Measurements from ENCODE around the gene ANKRD55. TPM values are rescaled to one million over a fixed set of nuclear protein-coding genes. Genes with fewer than 3 reads are reported as not detected.

The ANKRD55 gene
- total RNA-seq, 1 experiment from 2014 or later: not detected

DNA sequence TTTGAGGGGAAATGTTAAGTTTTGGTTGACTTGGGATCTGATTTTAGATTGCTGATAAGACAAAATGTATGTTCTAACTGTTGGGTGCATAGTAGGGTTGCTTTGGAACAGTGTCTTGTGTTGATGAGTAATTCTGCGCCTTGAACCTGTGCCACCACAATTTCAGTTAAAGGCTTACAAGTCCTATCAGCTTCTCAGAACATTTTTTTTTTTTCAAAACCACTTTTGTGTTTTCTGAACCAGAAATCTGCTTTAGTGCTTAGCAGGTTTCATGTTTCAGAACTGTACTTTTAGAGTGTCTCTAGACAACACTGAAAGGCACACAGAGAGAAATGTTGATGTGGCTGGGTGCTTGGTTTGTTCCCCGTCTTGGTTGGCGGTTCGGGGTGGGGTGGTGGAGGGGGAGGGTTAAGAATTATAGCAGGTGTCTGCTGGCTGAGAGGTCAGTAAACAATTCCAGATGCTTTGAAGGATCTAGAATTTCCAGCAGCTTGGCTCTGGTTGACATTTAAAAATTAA lies 84.6 kb downstream of the ANKRD55 start:
- CTCF ChIA-PET: no interaction called here
- Histone ChIP-seq H2AFZ (no peak overlapping the region), H3K36me3 (ENCODE audit: low read depth) (no peaks in the 10 kb centered on the region), H3F3A (ENCODE audit: insufficient read depth, low read depth) (peaks cover 15% of the 10 kb centered on the region), H3K9me2 (ENCODE audit: insufficient read depth) (no peaks in the 10 kb centered on the region), H3K27me3 (ENCODE audit: insufficient read depth, low read depth) (no peaks in the 10 kb centered on the region), H3K27ac (no peak overlapping the region), H3K9me3 (ENCODE audit: insufficient read depth, low read depth) (no peaks in the 10 kb centered on the region), H3K79me2 (ENCODE audit: low read depth) (no peaks in the 10 kb centered on the region), H4K20me1 (ENCODE audit: insufficient read depth) (no peaks in the 10 kb centered on the region), H3K4me3 (no peak overlapping the region), H3K4me1 (replicated peaks; ENCODE audit: insufficient read depth) (peaks cover 27% of the 10 kb centered on the region), H3K4me2 (no peak overlapping the region)
- intact Hi-C loops (cut with micrococcal nuclease; ENCODE audit: unreplicated experiment): no loop called here
- TF ChIP-seq EZH2 (IDR thresholded peaks at IDR 0.05; ENCODE audit: low read depth): no peak
- TF ChIP-seq, protein P1, sequence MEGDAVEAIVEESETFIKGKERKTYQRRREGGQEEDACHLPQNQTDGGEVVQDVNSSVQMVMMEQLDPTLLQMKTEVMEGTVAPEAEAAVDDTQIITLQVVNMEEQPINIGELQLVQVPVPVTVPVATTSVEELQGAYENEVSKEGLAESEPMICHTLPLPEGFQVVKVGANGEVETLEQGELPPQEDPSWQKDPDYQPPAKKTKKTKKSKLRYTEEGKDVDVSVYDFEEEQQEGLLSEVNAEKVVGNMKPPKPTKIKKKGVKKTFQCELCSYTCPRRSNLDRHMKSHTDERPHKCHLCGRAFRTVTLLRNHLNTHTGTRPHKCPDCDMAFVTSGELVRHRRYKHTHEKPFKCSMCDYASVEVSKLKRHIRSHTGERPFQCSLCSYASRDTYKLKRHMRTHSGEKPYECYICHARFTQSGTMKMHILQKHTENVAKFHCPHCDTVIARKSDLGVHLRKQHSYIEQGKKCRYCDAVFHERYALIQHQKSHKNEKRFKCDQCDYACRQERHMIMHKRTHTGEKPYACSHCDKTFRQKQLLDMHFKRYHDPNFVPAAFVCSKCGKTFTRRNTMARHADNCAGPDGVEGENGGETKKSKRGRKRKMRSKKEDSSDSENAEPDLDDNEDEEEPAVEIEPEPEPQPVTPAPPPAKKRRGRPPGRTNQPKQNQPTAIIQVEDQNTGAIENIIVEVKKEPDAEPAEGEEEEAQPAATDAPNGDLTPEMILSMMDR (conservative IDR thresholded peaks at IDR 0.05): no peak
- DNase-seq: no peak
- no TSS peak for BruUV-seq (replicated peaks)
- POLR2A ChIA-PET (ENCODE audit: unreplicated experiment): no interaction called here

- Histone ChIP-seq H3K27me3 (ENCODE audit: insufficient read depth, low read depth) (no peaks in the 10 kb centered on the region), H3K27ac (no peak overlapping the region), H3K9me2 (ENCODE audit: insufficient read depth) (no peaks in the 10 kb centered on the region), H3K9me3 (ENCODE audit: insufficient read depth, low read depth) (no peaks in the 10 kb centered on the region), H3F3A (ENCODE audit: insufficient read depth, low read depth) (peaks cover 23% of the 10 kb centered on the region), H2AFZ (no peak overlapping the region), H4K20me1 (ENCODE audit: insufficient read depth) (no peaks in the 10 kb centered on the region), H3K79me2 (ENCODE audit: low read depth) (no peaks in the 10 kb centered on the region), H3K4me3 (no peak overlapping the region), H3K4me1 (replicated peaks; ENCODE audit: insufficient read depth) (peaks cover 35% of the 10 kb centered on the region), H3K36me3 (ENCODE audit: low read depth) (no peaks in the 10 kb centered on the region), H3K4me2 (no peak overlapping the region)
- no peak for DNase-seq
- intact Hi-C loops (cut with micrococcal nuclease; ENCODE audit: unreplicated experiment): no loop called here
- ChIA-PET CTCF (no interaction called here), POLR2A (ENCODE audit: unreplicated experiment) (interaction anchor here (0.6 kb wide), 1 partner anchor 610 kb away, joined by 32 read pairs; no protein-coding TSS in a partner anchor)
- BruUV-seq (replicated peaks): no TSS peak
- TF ChIP-seq, protein P1 (conservative IDR thresholded peaks at IDR 0.05): no peak
- TF ChIP-seq EZH2 (IDR thresholded peaks at IDR 0.05; ENCODE audit: low read depth): no peak
These were observed 85.4 kb downstream of the ANKRD55 start for GRCh38 chr5:56147659-56148230.

- H3K79me2 ChIP-seq (ENCODE audit: low read depth): no peaks in the 10 kb centered on the region
- no peak overlapping the region for H3K4me3 ChIP-seq
- DNase-seq: no peak
- no peaks in the 10 kb centered on the region for H3K36me3 ChIP-seq (ENCODE audit: low read depth)
- peaks cover 39% of the 10 kb centered on the region for H3K4me1 ChIP-seq (replicated peaks; ENCODE audit: insufficient read depth)
- ChIA-PET POLR2A (ENCODE audit: unreplicated experiment) (no interaction called here), CTCF (no interaction called here)
- intact Hi-C loops (cut with micrococcal nuclease; ENCODE audit: unreplicated experiment): no loop called here
- H3K9me3 ChIP-seq (ENCODE audit: insufficient read depth, low read depth): no peaks in the 10 kb centered on the region
- H3K27ac ChIP-seq: no peak overlapping the region
- H3K4me2 ChIP-seq: no peak overlapping the region
- BruUV-seq (replicated peaks): no TSS peak
- H4K20me1 ChIP-seq (ENCODE audit: insufficient read depth): no peaks in the 10 kb centered on the region
- H3F3A ChIP-seq (ENCODE audit: insufficient read depth, low read depth): peaks cover 26% of the 10 kb centered on the region
- no peak for TF ChIP-seq EZH2 (IDR thresholded peaks at IDR 0.05; ENCODE audit: low read depth)
- TF ChIP-seq, protein P1 (conservative IDR thresholded peaks at IDR 0.05): no peak
- no peaks in the 10 kb centered on the region for H3K9me2 ChIP-seq (ENCODE audit: insufficient read depth)
- H3K27me3 ChIP-seq (ENCODE audit: insufficient read depth, low read depth): no peaks in the 10 kb centered on the region
- H2AFZ ChIP-seq: no peak overlapping the region
These were observed 86.0 kb downstream of the ANKRD55 start for GRCh38 chr5:56147106-56147505.

All from PC-9 (cell line).